GM19193 (cell line): ENCODE data around the gene PPP2CA.

Source experiments
- POLR2A ChIP-seq: IDR thresholded peaks from 4 replicates; pipeline ENCODE4 v1.6.1; 2011; ENCODE audit not compliant: insufficient read depth, insufficient read length; ENCODE audit errors: extremely low read depth

The PPP2CA gene

DNA sequence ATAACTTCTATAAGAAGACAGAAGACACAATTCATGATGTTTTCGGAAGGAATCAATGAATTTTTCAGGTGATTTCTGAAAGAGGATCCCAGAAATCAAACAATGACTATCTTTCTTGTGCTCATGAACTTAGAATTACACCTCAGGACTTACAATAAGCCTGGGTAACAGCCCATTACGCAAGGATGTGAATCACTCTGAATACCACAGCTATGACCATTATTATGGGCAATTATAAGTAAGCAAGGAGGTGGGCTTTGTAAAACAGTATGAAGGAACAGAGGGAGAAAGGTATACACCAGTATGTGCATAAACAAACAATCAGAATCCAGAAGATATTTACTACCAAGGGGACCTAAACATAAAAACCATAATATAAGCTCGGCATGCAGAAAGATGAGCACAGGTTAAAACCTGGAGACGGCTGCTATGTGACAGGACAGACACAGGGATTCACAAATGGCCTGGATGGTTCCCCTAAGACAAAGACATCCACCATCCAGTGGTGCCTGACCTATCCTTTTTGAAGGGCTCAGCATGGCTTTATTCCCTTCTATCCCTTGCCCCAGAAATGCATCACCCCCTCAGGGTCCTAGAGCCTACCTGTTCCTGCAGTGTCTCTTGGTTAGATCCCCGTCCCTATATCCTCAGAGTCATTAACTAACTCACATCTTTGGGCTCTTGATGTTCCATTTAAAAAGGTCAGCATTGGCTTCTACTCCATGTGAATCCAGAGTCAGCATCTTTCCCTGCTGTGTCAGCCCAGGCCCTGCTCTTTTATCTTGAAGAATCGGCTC is 21.8 kb upstream of the PPP2CA start:
- no peak for TF ChIP-seq POLR2A

GRCh38 chr5:134246771-134247427 is 21.0 kb upstream of the PPP2CA start:
- no peak for TF ChIP-seq POLR2A

DNA sequence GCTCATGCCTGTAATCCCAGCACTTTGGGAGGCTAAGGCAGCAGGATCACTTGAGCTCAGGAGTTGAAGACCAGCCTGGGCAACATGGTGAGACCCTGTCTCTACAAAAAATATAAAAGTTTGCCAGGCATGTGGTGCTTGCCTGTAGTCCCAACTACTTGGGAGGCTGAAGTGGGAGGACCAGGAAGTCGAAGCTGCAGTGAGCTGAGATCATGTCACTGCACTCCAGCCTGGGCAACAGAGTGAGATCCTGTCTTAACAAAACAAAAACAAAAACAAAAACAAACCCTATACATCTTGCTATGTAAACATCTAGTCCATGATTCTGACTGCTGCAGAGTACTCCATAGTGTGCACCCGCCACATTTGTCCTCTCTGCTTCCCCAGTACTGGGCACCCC is 19.8 kb upstream of the PPP2CA start:
- TF ChIP-seq POLR2A: no peak

- no peak for TF ChIP-seq POLR2A
Observed at GRCh38 chr5:134245101-134245604, 19.3 kb upstream of the PPP2CA start.

DNA sequence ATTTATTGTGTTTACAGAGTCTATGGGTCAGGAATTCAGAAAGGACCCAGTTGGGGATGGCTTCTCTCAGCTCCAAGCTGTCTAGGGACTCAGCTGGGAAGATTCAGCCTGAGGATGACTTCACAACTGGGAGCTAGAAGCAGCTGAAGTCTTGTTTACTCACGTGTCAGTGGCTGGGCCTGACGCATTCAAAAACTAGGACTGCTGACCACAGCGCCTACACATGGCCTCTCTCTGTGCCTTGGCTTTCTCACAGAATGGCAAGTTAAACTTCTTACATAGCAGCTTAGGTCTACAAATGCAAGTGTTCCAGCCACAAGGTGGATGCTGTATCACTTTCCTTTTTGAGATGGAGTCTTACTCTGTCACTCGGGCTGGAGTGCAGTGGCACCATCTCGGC is 16.3 kb upstream of the PPP2CA start:
- no peak for TF ChIP-seq POLR2A

GRCh38 chr5:134240421-134240962 is 14.6 kb upstream of the PPP2CA start:
- no peak for TF ChIP-seq POLR2A

- TF ChIP-seq POLR2A: no peak
Observed at GRCh38 chr5:134236820-134237219, 10.9 kb upstream of the PPP2CA start.

- TF ChIP-seq POLR2A: no peak
Observed at GRCh38 chr5:134236318-134236717, 10.4 kb upstream of the PPP2CA start.

DNA sequence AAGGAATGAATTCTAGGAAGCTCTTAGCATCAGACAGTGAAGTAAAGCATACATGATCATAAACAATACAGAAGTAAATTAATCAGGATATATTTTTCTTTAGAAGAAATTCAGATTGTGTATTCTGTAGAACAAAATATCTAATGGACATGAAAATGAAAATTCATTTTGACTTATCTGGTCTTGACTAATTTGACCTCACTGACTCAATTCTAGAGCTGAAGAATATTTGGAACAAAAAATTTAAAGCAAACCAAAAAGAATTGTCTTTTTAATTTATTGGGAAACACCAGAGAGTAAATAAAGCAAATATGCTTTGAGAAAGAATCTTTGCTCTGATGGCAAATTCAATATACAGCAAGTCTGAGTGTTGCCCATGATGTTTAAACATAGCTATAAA is 2.8 kb upstream of the PPP2CA start:
- no peak for TF ChIP-seq POLR2A

DNA sequence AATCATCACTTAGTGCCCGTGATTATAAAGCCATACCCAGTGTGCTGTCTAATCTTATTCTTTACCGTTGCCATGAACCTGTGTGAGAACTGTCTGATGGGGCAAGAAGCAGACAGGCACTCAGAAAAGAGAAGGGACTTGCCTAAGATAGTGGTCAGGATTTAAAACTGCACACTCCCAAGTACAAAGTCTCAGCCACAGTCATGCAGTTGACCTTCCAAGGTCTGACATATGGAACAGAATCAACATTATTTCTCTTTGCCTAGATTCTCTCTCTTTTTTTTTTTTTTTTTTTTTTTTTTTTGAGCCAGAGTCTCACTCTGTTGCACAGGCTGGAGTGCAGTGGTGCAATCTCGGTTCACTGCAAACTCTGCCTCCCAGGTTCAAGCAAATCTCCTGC is 1.9 kb upstream of the PPP2CA start:
- no peak for TF ChIP-seq POLR2A

DNA sequence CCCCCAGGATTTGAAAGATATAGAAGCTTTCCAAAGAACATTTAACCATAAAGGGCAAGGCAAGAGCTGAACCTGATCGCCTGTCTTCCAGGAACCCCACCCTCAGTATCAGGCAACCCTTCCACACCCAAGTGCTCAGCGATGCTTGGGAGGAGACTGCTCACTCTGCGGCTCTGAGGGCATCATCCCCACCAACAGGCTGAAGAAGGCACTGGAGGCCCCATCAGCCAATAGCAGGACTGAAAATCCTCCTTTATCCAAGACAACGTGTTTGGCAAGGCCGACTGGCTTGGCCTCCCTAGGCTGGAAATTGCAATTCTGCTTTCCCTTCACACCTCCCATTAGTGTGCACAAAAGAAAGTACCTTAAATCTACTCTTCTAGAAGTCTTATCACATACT is 1.4 kb upstream of the PPP2CA start:
- no peak for TF ChIP-seq POLR2A

- no peak for TF ChIP-seq POLR2A
Observed at GRCh38 chr5:134226441-134227192, 744 bp upstream of the PPP2CA start.

- TF ChIP-seq POLR2A: peak; percentile 41
Observed at GRCh38 chr5:134224888-134225779, 739 bp downstream of the PPP2CA start.
